G401 (cell line): ENCODE results near the gene NUMA1. TPM values are rescaled to one million over a fixed set of nuclear protein-coding genes. Genes with fewer than 3 reads are reported as not detected.
A peak's percentile ranks its signal among the peaks of the same experiment; 100 is the strongest.

Experiments used
- DNase-seq: peaks from one replicate; pipeline ENCODE4 v3.0.0-alpha.2; 2015; ENCODE audit warnings: low spot score
- in situ Hi-C: cut with HindIII; loops from 2 replicates; pipeline ENCODE4 v1.10.0; 2016; ENCODE audit warnings: low sequenced_read_pairs, mixed read lengths
- total RNA-seq: library from RNA; depleted of rRNA; stranded (reverse); fragments of >200 nt; shearing (Covaris generic); gene quantifications from 2 replicates; pipeline ENCODE4 v1.2.3, GENCODE V29; 2014

The NUMA1 gene
- total RNA-seq, 1 experiment from 2014 or later, result 128 TPM

DNA sequence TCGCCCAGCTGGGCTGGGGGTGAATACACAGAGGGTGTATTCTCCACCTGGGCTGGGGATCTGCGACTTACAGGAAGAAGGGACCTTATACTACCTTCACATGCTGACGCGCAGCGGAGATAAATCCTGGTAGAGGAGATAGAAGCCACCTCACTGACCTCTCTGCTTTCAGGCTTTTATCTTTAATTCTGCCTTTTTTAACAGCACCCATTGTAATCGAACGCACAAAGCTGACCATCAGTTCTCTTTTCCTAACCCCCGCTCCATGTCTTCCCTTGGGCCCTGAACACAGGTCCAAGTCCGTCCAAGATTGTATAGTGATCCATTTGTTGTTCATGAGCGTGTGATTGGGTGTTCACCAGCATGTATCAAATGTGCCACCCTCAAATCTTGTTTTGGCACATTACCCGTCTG is 23.4 kb upstream of the NUMA1 start:
- in situ Hi-C loops, result no loop called here
- no peak for DNase-seq

- DNase-seq, result peak; percentile 98
- in situ Hi-C loops, result no loop called here
These were observed 22.8 kb upstream of the NUMA1 start, which contains the start of gene LAMTOR1 for GRCh38 chr11:72102946-72103753. LAMTOR1 (minus strand) TSS chr11:72103297; CDS start chr11:72103224, 73 bp downstream.

GRCh38 chr11:72102631-72102945 is 22.2 kb upstream of the NUMA1 start:
- in situ Hi-C loops, result no loop called here
- no peak for DNase-seq

GRCh38 chr11:72102162-72102561 is 21.8 kb upstream of the NUMA1 start:
- in situ Hi-C loops, result no loop called here
- no peak for DNase-seq

DNA sequence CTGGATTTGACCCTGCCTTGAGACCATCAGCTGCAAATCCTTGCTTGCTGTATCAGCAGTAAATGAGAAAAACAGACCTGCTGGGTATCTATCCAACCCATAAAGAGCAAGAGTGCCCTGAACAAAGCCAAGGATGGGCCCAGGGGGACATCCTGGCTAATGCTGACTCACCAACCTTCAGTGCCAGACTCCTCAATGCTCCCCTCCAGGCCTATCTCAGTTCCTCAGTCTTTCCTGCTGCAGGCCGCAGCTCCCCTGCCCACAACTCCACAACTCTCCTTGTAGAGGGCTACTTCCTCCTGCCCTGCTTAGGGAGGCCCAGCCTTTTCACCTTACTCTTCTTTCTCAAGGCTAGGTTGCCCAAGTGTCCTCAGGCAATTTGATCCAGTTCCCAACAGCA is 20.1 kb upstream of the NUMA1 start:
- no peak for DNase-seq
- in situ Hi-C loops, result no loop called here

- no peak for DNase-seq
- in situ Hi-C loops, result no loop called here
These were observed 19.7 kb upstream of the NUMA1 start for GRCh38 chr11:72100009-72100408.

DNA sequence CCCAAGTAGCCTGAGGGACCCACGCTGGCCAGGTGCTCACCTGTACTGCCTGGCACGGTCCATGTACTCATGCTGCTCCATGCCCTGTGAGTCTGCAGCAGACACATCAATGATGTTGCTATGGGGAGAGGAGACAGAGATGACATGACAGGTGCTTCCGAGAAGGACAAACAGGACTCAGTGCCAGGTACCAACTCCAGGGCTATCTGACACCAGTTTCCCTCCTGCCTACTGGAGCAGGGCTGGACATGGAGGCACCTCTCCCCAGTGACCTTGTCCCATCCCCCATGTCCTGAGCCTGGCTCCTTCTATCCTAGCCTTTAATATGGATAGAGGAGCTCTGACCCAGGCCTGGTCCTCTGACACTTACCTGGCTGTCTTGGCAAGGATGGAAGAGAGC is 18.4 kb upstream of the NUMA1 start:
- DNase-seq, result no peak
- in situ Hi-C loops, result no loop called here

- in situ Hi-C loops, result no loop called here
- peak; percentile 63 for DNase-seq
These were observed 10.9 kb upstream of the NUMA1 start for GRCh38 chr11:72091292-72091691.

- in situ Hi-C loops, result no loop called here
- no peak for DNase-seq
These were observed 7.9 kb upstream of the NUMA1 start for GRCh38 chr11:72088076-72088808.

- DNase-seq, result peak; percentile 33
- in situ Hi-C loops, result no loop called here
These were observed 5.4 kb upstream of the NUMA1 start for GRCh38 chr11:72085621-72086351.

DNA sequence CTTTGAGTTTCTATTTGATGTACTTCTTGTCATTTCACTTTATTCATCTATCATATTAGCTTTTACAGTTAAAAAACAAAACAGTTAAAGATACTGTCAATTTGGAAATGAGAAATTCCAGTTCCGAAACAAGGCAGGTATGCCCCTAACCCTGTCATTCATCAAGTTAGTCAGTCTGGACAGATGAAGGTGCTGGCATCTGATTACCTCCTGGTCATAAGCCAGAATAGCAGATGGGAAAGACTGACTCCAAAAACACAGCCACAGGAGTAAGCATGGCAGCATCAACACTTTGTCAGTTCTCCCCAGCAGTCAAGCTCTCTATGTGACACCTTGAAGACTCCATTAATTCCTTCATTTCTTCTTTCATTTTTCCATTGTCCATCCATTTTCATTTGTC is 4.6 kb upstream of the NUMA1 start:
- in situ Hi-C loops, result no loop called here
- peak; percentile 96 for DNase-seq

DNA sequence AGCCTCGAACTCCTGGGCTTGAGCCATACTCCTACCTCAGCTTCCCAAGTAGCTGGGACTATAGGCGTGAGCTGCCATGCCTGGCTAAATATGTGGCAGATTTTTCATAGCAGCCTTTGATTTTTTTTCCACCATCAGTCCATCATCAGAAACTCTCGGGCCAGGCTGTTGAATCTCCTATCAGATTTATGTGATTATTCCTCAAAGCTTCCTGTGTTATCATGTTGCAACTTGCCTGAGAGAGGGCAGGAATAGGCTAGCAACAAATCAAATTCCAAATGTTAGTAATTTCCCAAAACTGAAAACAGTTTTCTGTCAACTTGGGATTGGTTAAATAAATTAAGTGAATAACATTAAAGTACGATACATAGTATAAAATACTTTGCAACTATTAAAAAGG is 3.7 kb upstream of the NUMA1 start:
- in situ Hi-C loops, result no loop called here
- DNase-seq, result no peak

DNA sequence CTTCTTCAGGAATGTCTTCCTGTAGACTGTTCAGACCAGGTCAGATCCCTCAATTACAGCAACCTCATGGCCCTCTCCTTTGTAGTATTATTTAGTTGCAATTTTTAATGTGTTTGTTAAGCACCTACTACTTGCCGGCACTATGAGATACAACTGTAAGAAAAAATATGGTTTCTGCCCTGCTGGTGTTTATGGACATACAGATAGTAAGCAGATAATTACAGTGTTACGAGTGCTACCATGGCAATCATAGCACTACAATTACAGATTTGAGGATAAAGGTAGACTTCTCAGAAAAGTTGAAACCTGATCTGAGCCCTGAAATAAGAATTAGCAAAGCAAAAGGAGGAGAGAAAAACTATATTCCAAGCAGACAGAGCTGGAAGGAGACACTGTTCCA is 3.1 kb upstream of the NUMA1 start:
- in situ Hi-C loops, result no loop called here

GRCh38 chr11:72081821-72082453 is 1.6 kb upstream of the NUMA1 start:
- in situ Hi-C loops, result no loop called here
- no peak for DNase-seq

More for the DNA sequence above, 3.1 kb upstream of the NUMA1 start:
- no peak for DNase-seq

- in situ Hi-C loops, result no loop called here
- no peak for DNase-seq
These were observed 872 bp upstream of the NUMA1 start for GRCh38 chr11:72081184-72081644.

DNA sequence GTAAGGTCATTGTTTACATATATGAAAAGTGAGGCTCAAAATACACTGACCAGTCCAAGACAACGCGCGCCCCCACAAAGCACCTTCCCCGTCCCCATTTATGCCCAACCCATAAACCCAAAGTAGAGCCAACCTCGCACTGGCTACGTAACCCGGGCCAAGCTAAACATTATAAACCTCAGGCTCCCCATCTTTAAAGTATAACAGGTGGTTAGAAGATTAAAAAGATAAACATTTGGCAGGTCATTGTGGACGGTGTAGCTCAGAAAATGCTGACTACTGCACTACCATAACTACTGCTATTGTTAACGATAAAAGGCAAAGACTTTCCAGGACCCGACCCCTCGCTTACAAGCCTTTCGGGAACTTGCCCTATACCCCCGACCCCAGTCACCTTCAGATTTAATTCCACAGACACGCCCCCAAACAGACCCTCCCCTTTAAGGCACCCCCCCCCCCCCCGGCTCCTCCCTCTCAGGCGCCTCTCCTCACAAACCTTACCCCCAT is 470 bp downstream of the NUMA1 start:
- peak; percentile 35 for DNase-seq
- in situ Hi-C loops, result no loop called here

DNA sequence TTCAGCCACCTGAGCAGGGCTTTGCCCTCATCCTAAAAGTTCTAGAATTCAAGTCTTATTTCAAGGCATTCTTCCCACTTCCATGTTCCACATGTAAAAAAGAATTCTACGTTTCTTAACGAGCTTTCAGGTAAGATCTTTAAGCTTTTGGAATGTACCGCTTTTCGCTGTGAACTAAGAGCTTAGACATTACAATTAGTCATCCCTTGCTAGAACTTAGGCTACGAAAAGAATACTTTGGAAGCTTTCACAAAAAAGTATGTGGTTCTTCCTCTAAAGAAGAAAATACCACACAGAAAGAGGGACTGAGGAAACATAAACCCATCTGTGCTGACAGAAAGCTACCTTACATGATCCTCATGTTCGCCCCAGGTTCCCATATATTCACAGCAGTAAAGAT is 1.9 kb downstream of the NUMA1 start:
- in situ Hi-C loops, result no loop called here
- no peak for DNase-seq

DNA sequence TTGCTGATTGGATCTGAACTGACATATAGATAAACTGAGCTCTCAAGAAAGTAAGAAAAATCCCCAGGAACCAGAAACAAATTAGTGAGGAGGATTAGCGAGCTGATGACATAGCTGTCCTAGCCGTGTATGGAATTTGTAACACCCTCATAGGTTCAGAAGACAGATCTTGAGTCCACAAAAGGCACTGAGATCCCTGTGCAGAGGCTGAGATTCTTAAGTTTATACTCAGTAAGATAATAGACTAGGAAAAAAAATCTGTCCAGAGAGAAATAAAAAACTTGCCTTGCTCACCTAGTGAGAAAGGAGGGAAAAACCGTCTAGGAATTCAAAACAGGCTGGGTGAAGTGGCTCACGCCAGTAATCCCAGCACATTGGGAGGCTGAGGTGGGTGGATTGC is 4.6 kb downstream of the NUMA1 start:
- DNase-seq, result no peak
- in situ Hi-C loops, result no loop called here

DNA sequence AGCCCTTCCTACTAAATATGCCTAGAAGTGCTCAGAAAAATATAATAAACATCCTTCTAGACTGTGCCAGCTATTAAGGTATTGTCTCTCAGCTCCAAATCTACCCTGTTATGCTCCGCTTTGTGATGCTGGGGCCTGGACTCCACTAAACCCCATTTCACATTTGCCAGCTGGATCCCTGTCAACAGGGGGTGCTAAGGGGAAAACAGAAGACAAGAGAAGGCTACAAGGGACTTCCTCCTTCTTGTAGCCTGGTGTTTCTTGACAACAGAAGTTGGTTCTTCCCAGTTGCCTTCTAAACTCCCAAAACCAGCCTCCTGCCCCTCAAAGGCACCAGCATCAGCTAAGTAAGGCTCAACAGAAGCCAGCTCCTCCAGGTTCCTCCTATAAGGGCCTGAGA is 5.2 kb downstream of the NUMA1 start:
- DNase-seq, result peak; percentile 19
- in situ Hi-C loops, result no loop called here
